GM12878 (cell line): ENCODE results near the gene STARD5. TPM values are rescaled to one million over a fixed set of nuclear protein-coding genes. Genes with fewer than 3 reads are reported as not detected.

Source experiments
- ATAC-seq: fragments of 200-7000 bp; cut with Tn5 transposase; 3 replicates; pipeline ENCODE4 v1.9.1; 2020; ENCODE audit warnings: mild to moderate bottlenecking, moderate library complexity
- BruUV-seq: library from RNA; stranded (reverse); fragments of 400-500 nt; replicated peaks from 2 replicates; lab custom pipeline; 2021; lab: Mats Ljungman, UMichigan
- CTCF ChIA-PET: fragments of 300-600 bp; sonication (Branson Sonifier 250); formaldehyde crosslinking; extraction: SDS; loops from one replicate; lab custom pipeline; 2021; ENCODE audit warnings: inconsistent platforms; lab: Yijun Ruan, JAX
- POLR2A ChIA-PET: fragments of 350-600 bp; formaldehyde crosslinking; extraction: SDS; loops from one replicate; lab custom pipeline; 2021; ENCODE audit warnings: inconsistent platforms; lab: Charles Lee
- RAD21 ChIA-PET: fragments of 300-600 bp; sonication (Branson Sonifier 250); formaldehyde crosslinking; loops from one replicate; lab custom pipeline; 2023; ENCODE audit warnings: antibody characterized with exemption; ENCODE audit not compliant: unreplicated experiment; lab: Charles Lee
- SMC1A ChIA-PET: fragments of 300-600 bp; sonication (Branson Sonifier 250); formaldehyde crosslinking; loops from one replicate; lab custom pipeline; 2023; ENCODE audit not compliant: unreplicated experiment, uncharacterized antibody; lab: Charles Lee
- DNase-seq: peaks from one replicate; pipeline ENCODE4 v3.0.0-alpha.2; 2011; ENCODE audit warnings: low read depth, low spot score
- FAIRE-seq: peaks from 3 replicates; lab custom pipeline; 2011; peaks lifted over from hg19 to GRCh38; lab: Jason Lieb, UNC
- H2AFZ ChIP-seq: 2 replicates; pipeline ENCODE4 v1.6.0; 2011; ENCODE audit warnings: low read depth, low read length, control low read depth; ENCODE audit not compliant: control insufficient read depth
- H3K27ac ChIP-seq: 2 replicates; pipeline ENCODE4 v1.5.1; 2011; ENCODE audit warnings: control low read depth; ENCODE audit not compliant: control insufficient read depth, insufficient read depth
- H3K27me3 ChIP-seq, 2 experiments: replicated peaks in 1 of 2; 2 replicates each; pipeline versions ENCODE4 v1.6.0 to v1.6.1; 2011; ENCODE audit warnings: low read length in 1 of 2; ENCODE audit not compliant: control insufficient read depth in 2 of 2, insufficient read depth in 2 of 2
- H3K36me3 ChIP-seq, 2 experiments: 2 replicates each; pipeline ENCODE4 v1.5.1; 2011; ENCODE audit warnings: low read length in 1 of 2; ENCODE audit not compliant: control insufficient read depth in 2 of 2, insufficient read depth in 2 of 2
- H3K4me1 ChIP-seq: 2 replicates; pipeline ENCODE4 v1.6.1; 2011; ENCODE audit warnings: mild to moderate bottlenecking, low read length, moderate library complexity, mixed read lengths; ENCODE audit not compliant: control insufficient read depth, insufficient read depth
- H3K4me2 ChIP-seq: 2 replicates; pipeline ENCODE4 v1.6.0; 2011; ENCODE audit warnings: control low read depth; ENCODE audit not compliant: control insufficient read depth, insufficient read depth
- H3K4me3 ChIP-seq: fragments of 200-600 bp; sonication (generic); 2 replicates; pipeline ENCODE4 v1.5.1; 2016
- H3K79me2 ChIP-seq: 2 replicates; pipeline ENCODE4 v1.6.0; 2011; ENCODE audit warnings: low read length; ENCODE audit not compliant: control insufficient read depth, insufficient read depth
- H3K9ac ChIP-seq: 2 replicates; pipeline ENCODE4 v1.8.0; 2011; ENCODE audit warnings: low read length, control low read depth, mixed read lengths; ENCODE audit not compliant: control insufficient read depth, insufficient read depth
- H3K9me3 ChIP-seq: replicated peaks from 3 replicates; pipeline ENCODE4 v1.5.1; 2011; ENCODE audit warnings: mild to moderate bottlenecking, low read length; ENCODE audit not compliant: control insufficient read depth, insufficient read depth
- H4K20me1 ChIP-seq: 2 replicates; pipeline ENCODE4 v1.6.0; 2011; ENCODE audit not compliant: control insufficient read depth, insufficient read depth
- BRCA1 ChIP-seq: IDR thresholded peaks from 2 replicates; pipeline ENCODE4 v1.6.1; 2011; ENCODE audit warnings: low read depth, low read length, improper control_type of control experiment
- IRF4 ChIP-seq: IDR thresholded peaks from 2 replicates; pipeline ENCODE4 v1.6.1; 2011; ENCODE audit warnings: low read depth, low read length
- NRF1 ChIP-seq: conservative IDR thresholded peaks from 2 replicates; pipeline ENCODE4 v1.6.1; 2011; ENCODE audit warnings: mild to moderate bottlenecking, low read depth, low read length, improper control_type of control experiment
- PML ChIP-seq: IDR thresholded peaks from 2 replicates; pipeline ENCODE4 v1.6.1; 2012; ENCODE audit warnings: low read length, inconsistent platforms
- SP1 ChIP-seq: IDR thresholded peaks from one replicate; pipeline ENCODE4 v1.6.1; 2011; ENCODE audit warnings: low read depth, low read length
- STAT3 ChIP-seq: IDR thresholded peaks from 2 replicates; pipeline ENCODE4 v1.6.1; 2011; ENCODE audit warnings: low read depth, low read length, improper control_type of control experiment
- ZNF384 ChIP-seq: IDR thresholded peaks from 2 replicates; pipeline ENCODE4 v1.6.1; 2012; ENCODE audit warnings: low read depth, mild to moderate bottlenecking, low read length, improper control_type of control experiment, borderline replicate concordance
- WGBS: methylation state at CpG from one replicate; pipeline ENCODE4 v1.1.6; 2016; ENCODE audit warnings: low lambda C conversion rate; ENCODE audit not compliant: insufficient replicate concordance, insufficient coverage; ENCODE audit errors: missing lambda C conversion rate; 5-methylcytosine and 5-hydroxymethylcytosine counted together
- in situ Hi-C: fragments of 300-500 bp; cut with MboI; formaldehyde crosslinking; loops from 9 replicates; pipeline ENCODE4 v1.14.3; 2018; ENCODE audit warnings: mixed read lengths
- intact Hi-C: fragments of 100-400 bp; cut with micrococcal nuclease; formaldehyde crosslinking; loops from one replicate; pipeline ENCODE4 v1.14.2; 2022; ENCODE audit not compliant: unreplicated experiment
- polyA plus RNA-seq, 11 experiments: library from polyadenylated mRNA; depleted of rRNA in 4 of 11; unstranded in 6 of 11; stranded (reverse) in 5 of 11; fragments of >200 nt; fragmentation: Nextera tagmentation in 4 of 11; fragmentation: Illumina TruSeq in 1 of 11; extraction: Ambion mirVana in 4 of 11; extraction: Trizol in 1 of 11; gene quantifications; 1 replicate in 1 of 11; 2 replicates in 10 of 11; pipeline versions ENCODE4 v1.2.1 to v1.2.3, GENCODE V29; 2011 to 2016; ENCODE audit warnings: inconsistent platforms in 2 of 11, missing spikeins in 2 of 11, low read depth in 1 of 11
- total RNA-seq, 4 experiments: library from RNA; depleted of rRNA in 3 of 4; stranded (reverse); fragments of >200 nt in 3 of 4; fragmentation: Illumina TruSeq in 1 of 4; extraction: Trizol in 1 of 4; gene quantifications; 2 replicates each; pipeline versions ENCODE4 v1.2.1 to v1.2.3, GENCODE V29; 2013 to 2021
- TF ChIP-seq, protein P1 (sequence below): fragments of 450-650 bp; IDR thresholded peaks from 2 replicates; pipeline ENCODE4 v1.6.1; 2017; ENCODE audit warnings: antibody characterized with exemption, mild to moderate bottlenecking, moderate library complexity
- TF ChIP-seq, protein P2 (sequence below): fragments of 450-650 bp; IDR thresholded peaks from 2 replicates; pipeline ENCODE4 v1.6.1; 2017; ENCODE audit warnings: mild to moderate bottlenecking

STARD5 gene
- total and polyA plus RNA-seq, 10 of the 15 experiments (the other 5 are each of a cell fraction or from before 2014, with no cell fraction given), result 2.3 to 9.4 (median 4.7) TPM

DNA sequence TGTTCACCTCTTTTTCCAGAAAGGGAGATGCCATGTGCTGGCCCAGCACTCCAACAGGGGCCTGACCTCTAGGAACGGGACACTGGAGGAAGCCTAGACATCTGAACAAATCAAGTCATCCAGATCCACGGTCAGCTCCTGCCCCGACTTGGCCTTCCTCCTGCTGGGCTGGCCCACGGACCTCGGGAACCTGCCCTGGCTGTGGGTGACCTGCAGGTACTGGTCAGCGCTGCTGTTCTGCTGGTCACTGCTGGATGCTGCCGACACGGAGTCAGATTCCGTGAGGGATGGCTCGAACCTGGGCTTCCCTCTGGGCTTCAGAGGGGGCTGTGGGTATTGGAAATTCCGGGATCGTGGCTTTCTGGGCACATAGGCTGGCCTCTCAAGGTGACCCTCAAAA is 8.4 kb upstream of the STARD5 start:
- Histone ChIP-seq H3K9ac (no peak overlapping the region), H3K36me3 (no peaks in the 10 kb centered on the region), H3K4me3 (no peak overlapping the region), H3K27ac (no peak overlapping the region), H2AFZ (no peak overlapping the region), H3K4me2 (no peak overlapping the region), H4K20me1 (no peaks in the 10 kb centered on the region)
- intact Hi-C loops, result no loop called here
- no peak for FAIRE-seq
- DNase-seq, result no peak
- SMC1A ChIA-PET, result interaction anchor here (1.0 to 2.6 kb wide), 4 partner anchors 31 to 66 kb away, joined by 3 to 16 read pairs (median 6); no protein-coding TSS in a partner anchor
- BruUV-seq, result no TSS peak
- in situ Hi-C loops, result no loop called here
- ATAC-seq, result no peak
- 95% methylated on average over 12 of the region's 12 CpGs for WGBS
- CTCF ChIA-PET, result interaction anchor here (9.2 to 11.3 kb wide), 2 partner anchors 56 to 65 kb away, joined by 142 to 242 read pairs; no protein-coding TSS in a partner anchor
- TF ChIP-seq SP1, result no peak
- TF ChIP-seq, protein P1, sequence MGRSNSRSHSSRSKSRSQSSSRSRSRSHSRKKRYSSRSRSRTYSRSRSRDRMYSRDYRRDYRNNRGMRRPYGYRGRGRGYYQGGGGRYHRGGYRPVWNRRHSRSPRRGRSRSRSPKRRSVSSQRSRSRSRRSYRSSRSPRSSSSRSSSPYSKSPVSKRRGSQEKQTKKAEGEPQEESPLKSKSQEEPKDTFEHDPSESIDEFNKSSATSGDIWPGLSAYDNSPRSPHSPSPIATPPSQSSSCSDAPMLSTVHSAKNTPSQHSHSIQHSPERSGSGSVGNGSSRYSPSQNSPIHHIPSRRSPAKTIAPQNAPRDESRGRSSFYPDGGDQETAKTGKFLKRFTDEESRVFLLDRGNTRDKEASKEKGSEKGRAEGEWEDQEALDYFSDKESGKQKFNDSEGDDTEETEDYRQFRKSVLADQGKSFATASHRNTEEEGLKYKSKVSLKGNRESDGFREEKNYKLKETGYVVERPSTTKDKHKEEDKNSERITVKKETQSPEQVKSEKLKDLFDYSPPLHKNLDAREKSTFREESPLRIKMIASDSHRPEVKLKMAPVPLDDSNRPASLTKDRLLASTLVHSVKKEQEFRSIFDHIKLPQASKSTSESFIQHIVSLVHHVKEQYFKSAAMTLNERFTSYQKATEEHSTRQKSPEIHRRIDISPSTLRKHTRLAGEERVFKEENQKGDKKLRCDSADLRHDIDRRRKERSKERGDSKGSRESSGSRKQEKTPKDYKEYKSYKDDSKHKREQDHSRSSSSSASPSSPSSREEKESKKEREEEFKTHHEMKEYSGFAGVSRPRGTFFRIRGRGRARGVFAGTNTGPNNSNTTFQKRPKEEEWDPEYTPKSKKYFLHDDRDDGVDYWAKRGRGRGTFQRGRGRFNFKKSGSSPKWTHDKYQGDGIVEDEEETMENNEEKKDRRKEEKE, result no peak
- TF ChIP-seq ZNF384, result no peak
- no peak for TF ChIP-seq STAT3
- TF ChIP-seq, protein P2, sequence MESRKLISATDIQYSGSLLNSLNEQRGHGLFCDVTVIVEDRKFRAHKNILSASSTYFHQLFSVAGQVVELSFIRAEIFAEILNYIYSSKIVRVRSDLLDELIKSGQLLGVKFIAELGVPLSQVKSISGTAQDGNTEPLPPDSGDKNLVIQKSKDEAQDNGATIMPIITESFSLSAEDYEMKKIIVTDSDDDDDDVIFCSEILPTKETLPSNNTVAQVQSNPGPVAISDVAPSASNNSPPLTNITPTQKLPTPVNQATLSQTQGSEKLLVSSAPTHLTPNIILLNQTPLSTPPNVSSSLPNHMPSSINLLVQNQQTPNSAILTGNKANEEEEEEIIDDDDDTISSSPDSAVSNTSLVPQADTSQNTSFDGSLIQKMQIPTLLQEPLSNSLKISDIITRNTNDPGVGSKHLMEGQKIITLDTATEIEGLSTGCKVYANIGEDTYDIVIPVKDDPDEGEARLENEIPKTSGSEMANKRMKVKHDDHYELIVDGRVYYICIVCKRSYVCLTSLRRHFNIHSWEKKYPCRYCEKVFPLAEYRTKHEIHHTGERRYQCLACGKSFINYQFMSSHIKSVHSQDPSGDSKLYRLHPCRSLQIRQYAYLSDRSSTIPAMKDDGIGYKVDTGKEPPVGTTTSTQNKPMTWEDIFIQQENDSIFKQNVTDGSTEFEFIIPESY, result no peak
- no peak for TF ChIP-seq IRF4
- no peak for TF ChIP-seq BRCA1
- no peak for TF ChIP-seq NRF1
- TF ChIP-seq PML, result no peak
- TF ChIP-seq, all 136 proteins: peak for 0
- no peaks in the 10 kb centered on the region for H3K9me3 ChIP-seq
- no peaks in the 10 kb centered on the region for H3K79me2 ChIP-seq
- no peaks in the 10 kb centered on the region for H3K27me3 ChIP-seq
- POLR2A ChIA-PET, result no interaction called here
- H3K4me1 ChIP-seq, result no peaks in the 10 kb centered on the region; the same call in 1 of the 2 replicates
- RAD21 ChIA-PET, result interaction anchor here (1.2 to 9.2 kb wide), 4 partner anchors 8 to 57 kb away, joined by 3 to 137 read pairs (median 4); partner anchors contain the start of gene STARD5
